Posterior vena cava (tissue), 2 donors: ENCODE data around the gene SYK. TPM values are rescaled to one million over a fixed set of nuclear protein-coding genes. Genes with fewer than 3 reads are reported as not detected.

ENCODE experiments used
- DNase-seq: peaks from one replicate; pipeline ENCODE4 v3.0.0-alpha.2; 2020; ENCODE audit warnings: low spot score
- intact Hi-C, 2 donors: fragments of 100-400 bp; cut with DNase I; formaldehyde crosslinking; loops; one replicate each; pipeline versions ENCODE4 v1.14.1 to v1.14.2; 2022 to 2023
- total RNA-seq, 2 donors: library from RNA; stranded (reverse); fragmentation: NEBNext Ultra II Directional; extraction: Animal tissue kit (Norgen Biotek cat#: 25700); gene quantifications; one replicate each; pipeline ENCODE4 v1.2.1, GENCODE V29; 2021
- donor health status: DM: yes; HTN: yes; CAD: no.
- donor health status: DM: yes; HTN: yes; CAD: no.

Gene SYK
- total RNA-seq, 2 donors from 2014 or later: 13.2 to 19.5 TPM

DNA sequence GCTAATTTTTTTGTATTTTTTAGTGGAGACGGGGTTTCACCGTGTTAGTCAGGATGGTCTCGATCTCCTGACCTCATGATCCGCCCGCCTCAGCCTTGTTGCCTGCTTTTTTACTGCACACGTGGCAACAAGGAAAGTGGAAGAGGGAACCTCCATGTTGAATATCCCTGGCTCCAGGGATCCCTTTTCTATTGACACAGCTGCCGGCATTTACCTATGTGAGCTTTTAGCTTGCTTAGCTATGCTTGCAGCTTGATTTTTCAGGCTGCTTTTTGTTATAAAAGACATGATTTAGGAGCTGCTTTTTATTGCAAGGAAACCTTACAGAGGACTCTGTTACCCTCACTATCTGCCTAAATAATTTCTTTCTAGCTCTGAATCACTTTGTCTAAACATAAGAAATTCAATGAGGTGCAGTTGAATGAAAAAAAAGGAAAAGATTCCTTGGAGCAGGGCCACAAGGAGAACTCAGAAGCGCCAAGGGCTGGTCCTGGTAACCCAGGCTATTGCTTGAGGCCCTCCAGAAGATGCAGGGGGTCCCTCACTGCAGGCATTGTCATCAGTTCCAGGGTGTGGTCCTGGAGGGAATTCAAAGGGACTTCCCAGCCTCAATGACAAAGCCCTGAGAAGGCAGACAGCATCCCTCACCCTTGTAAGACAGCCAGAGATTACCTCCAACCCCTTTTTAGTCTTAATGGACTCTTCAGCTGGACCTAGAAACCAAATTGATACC lies 89.9 kb downstream of the SYK start:
- no peak for DNase-seq
- intact Hi-C loops: no loop called here

DNA sequence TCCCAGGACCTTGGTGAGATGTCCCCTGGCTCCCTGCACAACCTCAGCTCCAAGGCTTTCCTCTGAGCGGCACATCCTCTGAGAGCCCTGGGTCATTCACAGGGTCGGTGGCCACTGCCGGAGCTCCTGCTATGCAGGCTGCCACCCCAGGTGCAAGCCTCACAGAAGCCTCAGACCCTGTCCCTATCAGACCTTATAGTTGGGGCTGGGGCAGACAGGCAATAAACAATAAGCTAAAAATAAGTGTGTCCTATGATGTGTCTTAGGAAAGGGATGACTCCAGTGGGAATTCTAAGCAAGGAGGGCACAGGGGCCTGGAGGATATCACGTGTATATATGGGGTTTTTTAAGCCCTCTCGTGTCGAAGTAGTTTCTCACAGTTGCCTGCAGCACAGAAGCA lies 91.3 kb downstream of the SYK start:
- no peak for DNase-seq
- intact Hi-C loops: no loop called here

DNA sequence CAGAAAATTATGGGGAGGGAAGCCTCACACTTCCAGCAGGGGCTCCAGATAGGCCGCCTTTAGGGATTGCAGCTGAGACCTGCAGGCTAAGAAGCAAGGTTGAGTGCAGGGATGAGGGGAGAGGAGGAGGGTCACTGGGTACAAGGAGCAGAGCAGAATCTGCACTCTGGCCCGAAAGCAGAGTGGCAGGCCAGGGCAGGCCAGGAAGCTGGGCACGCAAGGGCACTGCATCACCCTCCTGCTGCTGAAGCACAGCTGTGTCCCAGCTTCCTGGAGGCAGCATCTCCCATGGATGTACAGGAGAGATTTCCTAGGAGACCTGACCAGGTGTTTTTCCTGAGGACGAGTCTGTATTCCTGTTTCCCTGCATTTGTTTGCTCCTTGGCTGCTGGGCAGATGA lies 92.1 kb downstream of the SYK start:
- DNase-seq: no peak
- intact Hi-C loops: no loop called here

DNA sequence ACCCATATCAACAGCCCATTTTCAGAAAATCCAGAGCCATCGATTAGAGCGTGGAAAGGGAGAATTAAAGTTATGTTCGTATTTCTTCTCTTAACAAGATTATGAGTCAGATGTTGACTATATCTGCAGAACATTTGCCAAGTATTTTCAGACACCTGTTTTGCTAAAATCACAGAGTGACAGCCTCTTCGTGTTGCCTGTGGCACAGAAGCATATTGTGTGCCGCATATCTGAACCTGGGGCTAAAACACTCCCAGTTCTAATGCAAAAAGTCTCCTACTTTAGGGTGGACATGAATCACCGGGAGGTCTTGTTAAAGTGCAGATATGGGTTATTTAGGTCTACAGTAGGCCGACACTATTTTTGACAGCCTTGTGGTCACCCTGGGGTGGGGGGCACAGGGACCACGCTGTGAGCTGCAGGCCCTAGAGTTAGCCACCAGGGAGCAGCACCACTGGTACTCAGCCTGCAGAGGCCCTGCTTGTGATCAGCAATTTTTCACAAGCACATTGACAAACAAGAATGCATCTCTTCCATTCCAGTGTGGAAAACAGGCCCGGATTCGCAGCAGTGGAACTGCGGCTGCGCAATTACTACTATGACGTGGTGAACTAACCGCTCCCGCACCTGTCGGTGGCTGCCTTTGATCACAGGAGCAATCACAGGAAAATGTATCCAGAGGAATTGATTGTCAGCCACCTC lies 93.5 kb downstream of the SYK start:
- DNase-seq: no peak
- intact Hi-C loops: no loop called here

DNA sequence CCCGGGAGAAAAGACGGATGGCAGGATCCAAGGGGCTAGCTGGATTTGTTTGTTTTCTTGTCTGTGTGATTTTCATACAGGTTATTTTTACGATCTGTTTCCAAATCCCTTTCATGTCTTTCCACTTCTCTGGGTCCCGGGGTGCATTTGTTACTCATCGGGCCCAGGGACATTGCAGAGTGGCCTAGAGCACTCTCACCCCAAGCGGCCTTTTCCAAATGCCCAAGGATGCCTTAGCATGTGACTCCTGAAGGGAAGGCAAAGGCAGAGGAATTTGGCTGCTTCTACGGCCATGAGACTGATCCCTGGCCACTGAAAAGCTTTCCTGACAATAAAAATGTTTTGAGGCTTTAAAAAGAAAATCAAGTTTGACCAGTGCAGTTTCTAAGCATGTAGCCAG lies 94.2 kb downstream of the SYK start:
- intact Hi-C loops: no loop called here
- no peak for DNase-seq

DNA sequence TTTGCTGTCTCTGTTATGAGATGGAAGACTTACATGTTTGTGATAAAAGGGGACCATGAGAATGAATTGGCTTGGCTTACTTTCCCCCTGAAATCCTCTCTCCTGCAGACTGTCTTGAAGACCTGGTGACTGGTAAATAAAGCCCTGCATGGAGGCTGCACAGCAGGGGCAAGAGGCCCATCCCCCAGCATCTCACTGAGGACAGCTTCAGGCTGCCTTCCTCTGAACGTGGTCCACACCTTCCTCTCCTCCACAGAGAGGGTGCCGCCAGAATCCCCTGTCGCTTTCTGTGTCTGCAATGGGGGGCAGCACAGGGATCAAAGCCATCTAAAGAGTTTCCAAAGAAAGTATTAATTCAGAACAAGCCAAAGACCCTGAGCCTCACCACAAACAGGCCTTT lies 94.6 kb downstream of the SYK start:
- intact Hi-C loops: no loop called here
- DNase-seq: no peak

DNA sequence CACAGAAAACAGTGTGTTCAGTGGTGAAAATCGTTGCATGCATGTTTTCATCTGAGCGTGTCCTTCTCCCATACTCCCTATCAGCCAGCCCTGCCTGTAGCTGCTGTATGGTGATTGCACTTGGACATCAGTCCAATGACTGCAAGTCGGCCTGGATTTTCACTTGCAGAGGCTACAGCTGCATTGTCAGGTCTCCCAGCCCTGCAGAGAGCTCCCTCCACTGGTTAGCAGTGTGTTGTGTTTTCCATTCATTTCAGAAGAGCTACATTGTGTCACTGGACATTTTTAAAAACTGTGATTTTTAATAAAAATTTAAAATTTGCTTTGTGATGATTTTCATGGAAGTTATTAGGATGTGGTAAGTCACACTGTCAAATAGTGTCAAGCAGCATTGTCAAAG lies 96.6 kb downstream of the SYK start:
- DNase-seq: no peak
- intact Hi-C loops: no loop called here

DNA sequence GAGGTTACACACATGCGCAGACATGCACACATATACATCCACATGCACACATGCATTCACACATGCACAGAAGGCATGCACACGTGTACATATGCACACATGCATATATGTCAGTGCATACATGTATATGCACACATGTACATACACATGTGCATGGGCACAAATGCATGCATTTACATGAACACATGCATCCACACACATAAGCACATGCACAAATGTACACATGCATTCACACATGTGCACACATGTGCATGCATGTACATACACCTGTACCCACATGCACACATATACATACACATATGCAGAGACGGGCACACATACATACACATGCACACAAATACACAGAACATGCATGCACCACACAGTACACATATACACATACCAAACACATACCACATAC lies 97.7 kb downstream of the SYK start:
- intact Hi-C loops: no loop called here
- no peak for DNase-seq

DNA sequence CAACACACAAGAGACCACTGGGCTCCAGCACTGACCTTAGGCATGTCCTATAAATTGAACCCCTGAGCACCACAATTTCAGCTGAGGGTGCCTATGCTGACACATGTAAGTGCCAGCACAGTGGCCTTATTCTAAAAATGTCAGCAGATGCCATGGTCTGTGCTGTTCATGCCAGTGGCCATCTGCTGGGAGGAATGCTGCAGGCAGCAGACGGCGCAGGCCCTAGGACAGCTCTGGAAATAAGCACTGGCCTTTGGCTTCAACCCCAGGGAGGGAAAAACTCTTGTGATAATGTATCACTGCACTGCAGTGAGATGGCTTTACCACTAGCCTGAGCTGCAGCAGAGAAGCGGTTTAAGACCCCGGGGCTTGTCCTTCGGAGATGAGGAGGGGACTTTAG lies 98.5 kb downstream of the SYK start:
- no peak for DNase-seq
- intact Hi-C loops: no loop called here

DNA sequence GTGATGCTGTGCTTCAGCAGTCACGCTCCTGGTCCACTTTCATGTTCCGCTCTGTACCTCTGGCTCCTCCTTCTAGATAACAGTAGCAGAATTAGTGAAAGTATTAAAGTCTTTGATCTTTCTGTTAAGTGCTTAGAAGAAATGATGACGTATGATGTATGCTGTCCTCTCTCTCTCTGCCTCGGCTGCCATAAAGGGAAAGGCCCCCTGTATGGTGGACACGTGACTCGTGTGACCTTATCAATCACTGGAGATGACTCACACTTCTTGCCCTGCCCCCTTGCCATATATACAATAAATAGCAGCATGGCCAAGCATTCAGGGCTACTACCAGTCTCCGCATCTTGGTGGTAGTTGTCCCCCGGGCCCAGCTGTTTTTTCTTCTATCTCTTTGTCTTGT lies 100.3 kb downstream of the SYK start:
- intact Hi-C loops: no loop called here
- no peak for DNase-seq

DNA sequence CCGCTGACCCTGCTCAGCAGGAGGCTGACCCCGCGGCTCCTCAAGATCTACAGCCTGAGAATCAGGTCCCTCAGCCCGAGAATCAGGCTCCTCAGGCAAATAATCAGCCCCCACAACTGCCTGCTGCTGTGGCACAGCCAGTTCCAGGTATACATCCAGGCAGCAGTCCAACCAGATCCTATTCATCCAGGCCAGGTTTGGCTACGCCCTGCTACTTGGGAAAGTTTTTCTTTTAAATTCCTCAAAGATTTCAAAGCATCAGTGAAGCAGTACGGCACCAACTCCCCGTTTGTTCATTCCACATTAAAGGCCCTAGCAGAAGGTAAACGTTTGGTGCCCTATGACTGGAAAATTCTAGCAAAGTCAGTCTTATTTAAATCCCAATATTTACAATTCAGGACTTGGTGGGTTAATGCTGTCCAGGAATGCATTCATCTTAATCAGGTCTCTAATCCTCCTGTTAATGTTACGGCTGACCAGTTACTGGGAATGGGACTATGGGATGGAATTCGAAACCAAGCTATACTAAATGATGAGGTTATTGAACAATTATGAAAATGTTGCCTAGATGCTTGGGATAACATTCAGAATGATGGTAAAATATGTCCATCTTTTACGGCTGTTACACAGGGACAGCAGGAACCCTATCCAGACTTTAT lies 102.3 kb downstream of the SYK start:
- intact Hi-C loops: no loop called here
- no peak for DNase-seq

DNA sequence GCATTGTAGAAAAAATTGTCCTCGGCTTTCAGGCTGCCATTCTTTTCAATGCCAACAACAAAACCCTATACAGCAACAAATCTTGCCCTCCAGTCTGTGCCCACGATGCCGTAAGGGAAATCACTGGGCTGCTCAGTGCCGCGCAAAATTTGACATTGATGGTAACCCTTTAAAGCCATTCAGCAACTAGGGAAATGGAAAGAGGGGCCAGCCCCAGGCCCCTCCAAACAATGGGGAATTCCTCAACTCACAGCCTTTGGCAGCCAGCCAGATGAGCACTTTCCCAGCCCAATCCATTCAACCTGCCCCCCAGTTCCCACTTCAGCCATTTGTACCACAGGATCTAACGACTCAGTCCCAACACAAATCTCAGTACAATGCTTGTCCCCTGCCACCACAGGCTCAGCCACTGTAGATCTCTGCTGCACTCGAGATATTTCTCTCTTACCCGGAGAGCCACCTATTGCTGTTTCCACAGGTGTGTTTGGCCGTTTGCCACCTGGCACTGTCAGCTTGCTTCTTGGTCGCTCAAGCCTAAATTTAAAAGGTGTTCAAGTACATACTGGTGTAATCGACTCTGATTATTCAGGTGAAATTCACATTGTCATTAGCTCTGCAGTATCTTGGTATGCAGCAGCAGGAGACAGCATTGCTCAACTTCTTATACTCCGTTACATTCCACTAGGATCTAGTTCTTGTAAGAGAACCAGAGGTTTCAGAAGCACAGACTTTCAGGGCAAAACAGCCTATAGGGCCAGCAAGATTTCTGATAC lies 103.3 kb downstream of the SYK start:
- DNase-seq: no peak
- intact Hi-C loops: no loop called here

DNA sequence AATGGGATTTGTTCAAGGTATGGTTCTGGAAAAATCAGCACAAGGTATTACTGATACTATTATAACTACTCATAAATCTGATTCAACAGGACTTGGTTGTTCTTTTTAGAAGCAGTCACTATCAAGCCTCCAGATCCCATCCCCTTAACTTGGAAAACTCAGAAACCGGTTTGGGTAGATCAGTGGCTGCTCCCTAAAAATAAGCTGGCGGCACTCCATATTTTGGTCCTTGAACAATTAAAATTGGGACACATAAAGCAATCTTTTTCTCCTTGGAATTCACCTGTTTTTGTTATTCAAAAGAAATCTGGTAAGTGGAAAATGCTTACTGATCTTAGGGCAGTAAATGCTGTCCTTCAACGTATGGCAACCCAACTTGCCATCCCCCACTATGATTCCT lies 104.2 kb downstream of the SYK start:
- intact Hi-C loops: no loop called here
- DNase-seq: no peak

DNA sequence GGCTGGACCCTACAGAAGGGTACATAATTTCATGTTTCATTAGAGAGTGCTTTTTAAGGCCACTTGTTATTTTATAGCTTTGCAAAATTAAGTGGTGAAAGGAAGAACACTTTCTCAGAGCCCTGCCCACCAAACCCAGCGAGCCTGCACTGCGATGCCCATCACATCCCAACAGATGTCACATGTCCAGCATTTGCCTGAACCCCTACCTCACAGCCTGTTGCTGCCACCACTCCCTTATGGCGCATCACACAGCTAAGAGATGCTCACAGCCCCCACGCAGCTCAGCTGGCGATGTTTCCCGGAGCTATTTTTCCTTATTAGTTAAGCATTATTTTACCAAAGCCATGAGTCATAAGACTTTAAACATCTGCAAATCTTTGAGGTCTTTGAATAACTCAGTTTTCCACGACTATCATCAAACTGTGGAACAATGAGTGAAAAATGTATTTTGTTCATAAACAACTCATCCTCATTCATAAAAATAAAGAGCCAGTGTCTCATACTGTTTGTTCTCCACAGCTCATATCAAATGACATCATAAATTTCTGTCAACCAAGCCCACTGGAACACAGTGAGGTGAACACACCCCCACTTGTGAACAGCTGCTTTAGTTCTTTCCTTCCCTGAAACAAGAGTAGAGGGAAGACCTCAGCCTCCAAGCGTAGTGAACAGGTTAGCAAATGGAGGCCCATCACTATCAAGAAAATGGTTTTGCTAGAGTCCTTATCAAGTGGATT lies 104.9 kb downstream of the SYK start:
- DNase-seq: no peak
- intact Hi-C loops: no loop called here

DNA sequence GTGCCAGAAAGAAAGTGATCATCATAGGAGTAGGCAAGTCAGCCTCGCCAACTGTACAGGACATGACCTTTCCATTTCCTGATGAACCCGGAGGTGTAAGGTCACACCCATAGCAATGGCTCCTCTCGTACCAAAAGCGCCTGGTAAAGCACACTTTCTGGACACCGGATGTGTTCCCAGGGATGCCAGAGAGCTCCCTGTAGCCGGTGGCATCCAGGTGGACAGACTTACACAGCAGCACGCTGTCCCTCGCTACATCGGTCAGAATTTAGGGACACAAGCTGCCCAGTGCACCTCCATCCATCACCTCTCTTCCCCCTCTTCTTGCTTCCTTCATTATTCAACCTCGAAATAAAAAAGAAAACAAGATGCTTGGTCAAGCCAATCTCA lies 105.4 kb downstream of the SYK start:
- intact Hi-C loops: no loop called here
- no peak for DNase-seq

DNA sequence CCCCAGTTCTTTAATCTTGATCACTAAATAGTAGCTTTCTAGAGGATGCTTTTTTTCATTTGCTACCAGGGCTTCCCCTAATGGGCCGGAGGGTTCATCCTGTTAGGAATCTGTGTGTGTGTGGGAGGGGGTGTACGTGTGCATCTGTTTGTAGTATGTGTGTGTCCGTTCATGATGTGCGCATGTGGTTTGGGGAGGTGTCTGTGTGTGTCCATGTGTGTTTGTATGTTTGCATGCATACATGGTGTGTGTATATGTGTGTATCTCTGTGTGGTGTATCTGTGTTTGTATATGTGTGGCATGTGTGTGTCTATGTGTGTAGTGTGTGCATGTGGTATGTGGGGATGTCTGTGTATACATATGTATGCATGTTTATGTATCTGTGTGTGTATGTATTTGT lies 106.2 kb downstream of the SYK start:
- intact Hi-C loops: no loop called here
- no peak for DNase-seq

DNA sequence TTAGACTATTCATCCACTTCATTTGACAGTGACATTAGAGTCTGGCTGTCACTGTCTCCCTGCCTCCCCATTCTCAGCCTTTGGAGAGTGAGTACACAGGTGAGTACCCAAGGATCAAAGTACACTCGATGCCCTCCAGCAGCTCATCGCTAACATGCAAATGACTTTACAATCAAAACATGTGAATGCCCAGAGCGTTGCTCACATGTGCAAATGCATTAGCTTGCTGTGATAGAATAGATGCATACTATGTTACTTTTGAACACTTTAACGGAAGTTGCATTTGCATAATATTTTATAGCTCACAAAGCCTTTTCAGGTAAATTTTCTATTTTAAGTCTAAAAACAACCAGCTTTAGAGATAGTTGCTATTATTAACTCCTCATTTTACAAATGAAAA lies 107.6 kb downstream of the SYK start:
- intact Hi-C loops: no loop called here
- no peak for DNase-seq

DNA sequence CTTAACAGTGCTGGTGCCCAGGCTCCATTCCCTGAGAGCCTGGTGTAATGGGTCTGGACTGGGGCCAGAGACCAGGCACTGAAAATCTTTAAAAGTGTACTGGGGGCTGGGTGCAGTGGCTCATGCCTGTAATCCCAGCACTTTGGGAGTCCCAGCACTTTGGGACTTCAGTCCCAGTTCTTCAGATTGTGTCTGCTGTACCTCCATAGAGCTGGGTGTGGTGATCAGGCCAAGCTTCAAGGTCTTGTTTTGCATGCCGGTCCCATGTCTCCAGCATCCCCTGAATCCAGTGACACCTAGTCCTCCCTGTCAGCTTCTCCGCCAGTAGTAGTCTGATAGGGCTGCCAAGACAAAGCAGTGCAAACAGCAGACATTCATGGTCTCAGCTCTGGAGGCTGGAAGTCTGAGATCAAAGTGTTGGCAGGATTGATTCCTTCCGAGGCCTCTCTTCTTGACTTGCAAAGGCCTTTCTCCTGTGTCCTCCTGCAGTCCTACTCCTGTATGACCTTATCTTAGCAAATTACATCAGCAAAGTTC lies 108.2 kb downstream of the SYK start:
- DNase-seq: no peak
- intact Hi-C loops: loop anchor here in 1 of 2 donors (10.0 kb wide), 2 partner anchors 525 to 775 kb away; no protein-coding TSS in a partner anchor

DNA sequence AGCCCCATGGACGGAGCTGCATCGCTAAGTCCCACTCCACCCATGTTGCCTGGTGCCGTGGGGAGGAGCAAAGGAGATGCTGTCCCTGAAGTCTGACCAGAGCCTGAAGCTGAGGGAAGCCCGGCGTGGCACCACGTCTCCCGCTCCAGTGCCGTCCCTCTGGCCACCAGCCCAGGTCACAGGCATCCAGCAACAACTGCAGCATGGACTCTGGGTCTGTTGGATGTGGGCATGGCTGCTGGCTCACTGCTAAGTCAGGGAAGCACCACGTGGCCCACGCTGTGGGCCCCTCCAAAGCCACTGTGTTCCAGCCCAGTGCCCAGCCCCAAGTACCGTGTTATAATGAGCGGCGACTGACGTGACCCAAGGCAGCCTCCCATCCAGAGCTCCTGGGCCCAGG lies 112.6 kb downstream of the SYK start:
- DNase-seq: no peak
- intact Hi-C loops: loop anchor here in 1 of 2 donors (10.0 kb wide), 2 partner anchors 521 to 771 kb away; no protein-coding TSS in a partner anchor
